Transverse colon (tissue), 4 donors: ENCODE data around the gene EPS8L3. TPM values are rescaled to one million over a fixed set of nuclear protein-coding genes. Genes with fewer than 3 reads are reported as not detected.
A peak's percentile ranks its signal among the peaks of the same experiment; 100 is the strongest.
"Not testable (repeated sequence)": the region's sequence is repeated elsewhere in the genome, so short reads cannot be mapped to it uniquely, and the experiment has no call there.

Source experiments
- DNase-seq: peaks from one replicate; pipeline ENCODE4 v3.0.0-alpha.2; 2019
- H3K27ac ChIP-seq, 4 donors: fragments of 200-600 bp; sonication (generic); 2 replicates each; pipeline ENCODE4 v1.5.1; 2016 to 2018; ENCODE audit warnings: inconsistent platforms in 4 of 4
- H3K27me3 ChIP-seq: fragments of 200-600 bp; sonication (generic); 2 replicates; pipeline ENCODE4 v1.5.1; 2017; ENCODE audit warnings: inconsistent platforms
- H3K36me3 ChIP-seq, 4 donors: fragments of 200-600 bp; sonication (generic); 2 replicates each; pipeline ENCODE4 v1.5.1; 2017 to 2019; ENCODE audit warnings: inconsistent platforms in 4 of 4
- H3K4me1 ChIP-seq, 4 donors: fragments of 200-600 bp; sonication (generic); 2 replicates each; pipeline ENCODE4 v1.5.1; 2017 to 2020; ENCODE audit warnings: inconsistent platforms in 4 of 4
- H3K4me3 ChIP-seq, 4 donors: fragments of 200-600 bp; sonication (generic); 1 replicate in 1 of 4; 2 replicates in 3 of 4; pipeline versions ENCODE4 v1.5.1 to v1.6.1; 2017 to 2019; ENCODE audit warnings: inconsistent platforms in 4 of 4
- H3K9me3 ChIP-seq, 2 donors: fragments of 200-600 bp; sonication (generic); 2 replicates each; pipeline ENCODE4 v1.5.1; 2017 to 2019; ENCODE audit warnings: inconsistent platforms in 2 of 2
- CTCF ChIP-seq, 5 experiments: fragments of 200-600 bp in 3 of 5; fragments of 450-650 bp in 2 of 5; sonication (generic) in 3 of 5; IDR thresholded peaks; 1 replicate in 2 of 5; 2 replicates in 3 of 5; pipeline ENCODE4 v1.5.1; 2016 to 2017; ENCODE audit warnings: antibody characterized with exemption in 5 of 5, inconsistent platforms in 3 of 5, mild to moderate bottlenecking in 2 of 5, moderate library complexity in 1 of 5
- EP300 ChIP-seq: sonication (generic); formaldehyde crosslinking; IDR thresholded peaks from one replicate; pipeline ENCODE4 v1.6.1; 2017; ENCODE audit warnings: antibody characterized with exemption, low read depth
- POLR2A ChIP-seq: fragments of 450-650 bp; IDR thresholded peaks from one replicate; pipeline ENCODE4 v1.6.1; 2016; ENCODE audit warnings: antibody characterized with exemption, mild to moderate bottlenecking, moderate library complexity
- POLR2AphosphoS5 ChIP-seq, 3 donors: sonication (generic); formaldehyde crosslinking; IDR thresholded peaks; one replicate each; pipeline ENCODE4 v1.6.1; 2016; ENCODE audit warnings: antibody characterized with exemption in 3 of 3
- WGBS, 2 donors: methylation state at CpG; one replicate each; pipeline ENCODE4 v1.1.5; 2018; ENCODE audit warnings: low coverage in 1 of 2; 5-methylcytosine and 5-hydroxymethylcytosine counted together
- in situ Hi-C, 4 donors: fragments of 200-750 bp; cut with MboI; loops; one replicate each; pipeline versions ENCODE4 v1.15.0 to v1.15.1; 2017; ENCODE audit warnings: low sequenced_read_pairs in 3 of 4, low pct_ligation_motif_present in 1 of 4, low pct_unique_long_range_greater_than_20kb in 1 of 4
- intact Hi-C: fragments of 100-400 bp; cut with DNase I; formaldehyde crosslinking; loops from one replicate; pipeline ENCODE4 v1.15.1; 2023; ENCODE audit warnings: low total_unique reads
- total RNA-seq, 4 donors: library from RNA; depleted of rRNA; stranded (reverse); fragments of >200 nt; gene quantifications; one replicate each; pipeline ENCODE4 v1.1.0, GENCODE V29; 2016

Gene EPS8L3
- total RNA-seq, 4 donors from 2014 or later: 228 to 468 (median 363) TPM

GRCh38 chr1:109760581-109761226, 3.0 kb downstream of the EPS8L3 start:
- intact Hi-C loops: no loop called here
- Histone ChIP-seq H3K36me3 (peaks cover 0 to 13% (median 5%) of the 10 kb centered on the region in 4 donors), H3K27me3 (no peaks in the 10 kb centered on the region), H3K4me1 (peaks cover 22 to 38% (median 29%) of the 10 kb centered on the region in 4 donors), H3K4me3 (no peak overlapping the region), H3K27ac (no peak overlapping the region), H3K9me3 (no peaks in the 10 kb centered on the region)
- DNase-seq: peak; percentile 7
- in situ Hi-C loops: loop anchor here in 1 of 4 donors (5.0 kb wide), 1 partner anchor 108 kb away; no protein-coding TSS in a partner anchor
- 87% methylated on average over 6 of the region's 7 CpGs; no CpG with 5 or more reads in 1 of the 2 donors for WGBS, 2 donors
- TF ChIP-seq EP300 (no peak), POLR2A (no peak), CTCF (IDR thresholded peaks at IDR 0.05) (no peak), POLR2AphosphoS5 (IDR thresholded peaks at IDR 0.05) (no peak)

GRCh38 chr1:109759513-109760334, 4.0 kb downstream of the EPS8L3 start:
- peak; percentile 7 for DNase-seq
- Histone ChIP-seq H3K27me3 (no peaks in the 10 kb centered on the region), H3K27ac (no peak overlapping the region), H3K4me1 (peaks cover 12 to 28% (median 19%) of the 10 kb centered on the region in 4 donors), H3K4me3 (no peak overlapping the region), H3K36me3 (peaks cover 0 to 13% (median 6%) of the 10 kb centered on the region in 4 donors), H3K9me3 (no peaks in the 10 kb centered on the region)
- TF ChIP-seq EP300 (no peak), POLR2AphosphoS5 (IDR thresholded peaks at IDR 0.05) (no peak), CTCF (IDR thresholded peaks at IDR 0.05) (no peak)
- in situ Hi-C loops: loop anchor here in 1 of 4 donors (5.0 kb wide), 1 partner anchor 107 kb away; no protein-coding TSS in a partner anchor
- WGBS, 2 donors: 84 to 100% methylated on average over 2 to 11 of the region's 11 CpGs
- intact Hi-C loops: no loop called here

- no peak for TF ChIP-seq POLR2A
- H3K4me3 ChIP-seq: no peak overlapping the region
- H3K27me3 ChIP-seq: no peaks in the 10 kb centered on the region
- peaks cover 5 to 18% (median 13%) of the 10 kb centered on the region in 4 donors for H3K4me1 ChIP-seq
- in situ Hi-C loops (no loop called here), intact Hi-C loops (no loop called here)
- DNase-seq: peak; percentile 6
- no peaks in the 10 kb centered on the region for H3K9me3 ChIP-seq
- WGBS, 2 donors: 85% methylated on average over 13 of the region's 13 CpGs; no CpG with 5 or more reads in 1 of the 2 donors
- H3K27ac ChIP-seq: no peak overlapping the region
- peaks cover 0 to 13% (median 6%) of the 10 kb centered on the region in 4 donors for H3K36me3 ChIP-seq
Measured at GRCh38 chr1:109757936-109758786, 5.6 kb downstream of the EPS8L3 start.

- peaks cover 0 to 13% (median 6%) of the 10 kb centered on the region in 4 donors for H3K36me3 ChIP-seq
- DNase-seq: peak; percentile 5
- in situ Hi-C loops: no loop called here
Measured at GRCh38 chr1:109756848-109757521, 6.7 kb downstream of the EPS8L3 start.

GRCh38 chr1:109756325-109756724, 7.4 kb downstream of the EPS8L3 start:
- intact Hi-C loops: not testable (repeated sequence)
- H3K36me3 ChIP-seq: peaks cover 0 to 13% (median 6%) of the 10 kb centered on the region in 4 donors

More at GRCh38 chr1:109756848-109757521, 6.7 kb downstream of the EPS8L3 start:
- Histone ChIP-seq H3K9me3 (no peaks in the 10 kb centered on the region), H3K27ac (no peak overlapping the region), H3K4me3 (no peak overlapping the region), H3K27me3 (no peaks in the 10 kb centered on the region), H3K4me1 (peaks cover 5 to 11% (median 8%) of the 10 kb centered on the region in 4 donors)
- WGBS, 2 donors: 90% methylated on average over 6 of the region's 7 CpGs; no CpG with 5 or more reads in 1 of the 2 donors
- TF ChIP-seq EP300 (no peak), POLR2A (no peak)
- intact Hi-C loops: no loop called here

More at GRCh38 chr1:109756325-109756724, 7.4 kb downstream of the EPS8L3 start:
- H3K27me3 ChIP-seq, in situ Hi-C loops, H3K27ac ChIP-seq, H3K4me3 ChIP-seq, H3K9me3 ChIP-seq, DNase-seq, H3K4me1 ChIP-seq: not testable (repeated sequence)
- 86 to 100% methylated on average over 2 to 5 of the region's 5 CpGs for WGBS, 2 donors
